Activated naive CD8-positive, alpha-beta T cell treated with anti-CD3 and anti-CD28 coated beads, Interleukin-2, amount 10 ng/mL, durations not matched to agents 7 days and 5 days (primary cell): ENCODE data around the gene PI16. TPM values are rescaled to one million over a fixed set of nuclear protein-coding genes. Genes with fewer than 3 reads are reported as not detected.

Source experiments
- ATAC-seq: fragments of 150-1000 bp; cut with Tn5 transposase; one replicate; pipeline ENCODE4 v1.10.0; 2021; ENCODE audit warnings: low read depth, moderate library complexity
- POLR2A ChIA-PET: fragments of 350-600 bp; sonication (Branson Sonifier 250); formaldehyde crosslinking; loops from one replicate; lab custom pipeline; 2021; ENCODE audit warnings: antibody characterized with exemption; lab: Charles Lee
- DNase-seq: peaks from one replicate; pipeline ENCODE4 v3.0.0; 2021
- H3K27ac Mint-ChIP-seq: one replicate; pipeline ENCODE4 v1.8.0; 2022; ENCODE audit warnings: mild to moderate bottlenecking, mixed read lengths
- H3K27me3 Mint-ChIP-seq: one replicate; pipeline ENCODE4 v1.8.0; 2022; ENCODE audit warnings: mild to moderate bottlenecking, moderate library complexity, mixed read lengths
- H3K36me3 Mint-ChIP-seq: one replicate; pipeline ENCODE4 v1.8.0; 2021; ENCODE audit warnings: mild to moderate bottlenecking, mixed read lengths
- H3K4me1 Mint-ChIP-seq: one replicate; pipeline ENCODE4 v1.8.0; 2021; ENCODE audit warnings: mixed read lengths
- H3K4me3 Mint-ChIP-seq: one replicate; pipeline ENCODE4 v1.8.0; 2022; ENCODE audit warnings: mild to moderate bottlenecking, moderate library complexity, mixed read lengths
- H3K9me3 Mint-ChIP-seq: one replicate; pipeline ENCODE4 v1.8.0; 2021; ENCODE audit warnings: mixed read lengths
- total RNA-seq, 2 experiments: library from RNA; stranded (reverse); gene quantifications; one replicate each; pipeline ENCODE4 v1.2.3, GENCODE V29; 2021

PI16 gene
- total RNA-seq, 2 experiments from 2014 or later: 0.37 to 0.86 TPM

GRCh38 chr6:36976509-36976908, 22.0 kb downstream of the PI16 start:
- ATAC-seq (no peak), DNase-seq (no peak)
- no peak overlapping the region for H3K4me3 Mint-ChIP-seq
- peaks cover 14% of the 10 kb centered on the region for H3K4me1 Mint-ChIP-seq
- H3K27me3 Mint-ChIP-seq: no peaks in the 10 kb centered on the region
- no peak overlapping the region for H3K27ac Mint-ChIP-seq
- H3K9me3 Mint-ChIP-seq: no peaks in the 10 kb centered on the region
- H3K36me3 Mint-ChIP-seq: peaks cover 18% of the 10 kb centered on the region
- POLR2A ChIA-PET: interaction anchor here (2.7 kb wide), 1 partner anchor 10 kb away, joined by 9 read pairs; the partner anchor contains the start of gene MTCH1

- Mint-ChIP-seq H3K9me3 (no peaks in the 10 kb centered on the region), H3K4me3 (no peak overlapping the region), H3K36me3 (peaks cover 15% of the 10 kb centered on the region), H3K27me3 (no peaks in the 10 kb centered on the region), H3K4me1 (peaks cover 15% of the 10 kb centered on the region), H3K27ac (no peak overlapping the region)
- POLR2A ChIA-PET: interaction anchor here (2.7 kb wide), 1 partner anchor 9 kb away, joined by 9 read pairs; the partner anchor contains the start of gene MTCH1
- no peak for ATAC-seq
- DNase-seq: no peak
Measured at GRCh38 chr6:36976931-36977330, 22.4 kb downstream of the PI16 start.

- no peaks in the 10 kb centered on the region for H3K9me3 Mint-ChIP-seq
- no peak overlapping the region for H3K4me3 Mint-ChIP-seq
- no peak for ATAC-seq
- H3K27me3 Mint-ChIP-seq: no peaks in the 10 kb centered on the region
- H3K4me1 Mint-ChIP-seq: peaks cover 17% of the 10 kb centered on the region
- POLR2A ChIA-PET: interaction anchor here (2.7 kb wide), 1 partner anchor 9 kb away, joined by 9 read pairs; the partner anchor contains the start of gene MTCH1
- no peak for DNase-seq
- peaks cover 13% of the 10 kb centered on the region for H3K36me3 Mint-ChIP-seq
- H3K27ac Mint-ChIP-seq: no peak overlapping the region
Measured at GRCh38 chr6:36977470-36977941, 23.0 kb downstream of the PI16 start.

GRCh38 chr6:36978421-36979346, 24.1 kb downstream of the PI16 start:
- H3K36me3 Mint-ChIP-seq: peaks cover 6% of the 10 kb centered on the region
- POLR2A ChIA-PET: interaction anchor here (0.6 to 1.2 kb wide), 3 partner anchors 10 to 81 kb away, joined by 4 read pairs; no protein-coding TSS in a partner anchor
- H3K27ac Mint-ChIP-seq: no peak overlapping the region
- ATAC-seq (no peak), DNase-seq (no peak)
- H3K4me3 Mint-ChIP-seq: no peak overlapping the region
- H3K9me3 Mint-ChIP-seq: no peaks in the 10 kb centered on the region
- peaks cover 17% of the 10 kb centered on the region for H3K4me1 Mint-ChIP-seq
- no peaks in the 10 kb centered on the region for H3K27me3 Mint-ChIP-seq

- peak overlapping the region; percentile 28 for H3K27ac Mint-ChIP-seq
- ATAC-seq (peak; percentile 75), DNase-seq (no peak)
- peaks cover 17% of the 10 kb centered on the region for H3K4me1 Mint-ChIP-seq
- POLR2A ChIA-PET: interaction anchor here (1.1 to 1.2 kb wide), 2 partner anchors 9 to 13 kb away, joined by 4 read pairs; no protein-coding TSS in a partner anchor
- no peaks in the 10 kb centered on the region for H3K27me3 Mint-ChIP-seq
- H3K9me3 Mint-ChIP-seq: no peaks in the 10 kb centered on the region
- no peak overlapping the region for H3K4me3 Mint-ChIP-seq
- H3K36me3 Mint-ChIP-seq: peaks cover 6% of the 10 kb centered on the region
Measured at GRCh38 chr6:36979347-36979742, 24.8 kb downstream of the PI16 start.

GRCh38 chr6:36980129-36980528, 25.6 kb downstream of the PI16 start:
- Mint-ChIP-seq H3K9me3 (no peaks in the 10 kb centered on the region), H3K27me3 (no peaks in the 10 kb centered on the region), H3K4me3 (no peak overlapping the region), H3K4me1 (peaks cover 17% of the 10 kb centered on the region), H3K36me3 (peaks cover 6% of the 10 kb centered on the region), H3K27ac (no peak overlapping the region)
- no peak for ATAC-seq
- POLR2A ChIA-PET: interaction anchor here (1.2 kb wide), 1 partner anchor 9 kb away, joined by 4 read pairs; no protein-coding TSS in a partner anchor
- DNase-seq: no peak

- H3K27ac Mint-ChIP-seq: no peak overlapping the region
- ATAC-seq (no peak), DNase-seq (no peak)
- no peaks in the 10 kb centered on the region for H3K27me3 Mint-ChIP-seq
- no peak overlapping the region for H3K4me3 Mint-ChIP-seq
- H3K36me3 Mint-ChIP-seq: peaks cover 6% of the 10 kb centered on the region
- no peaks in the 10 kb centered on the region for H3K9me3 Mint-ChIP-seq
- H3K4me1 Mint-ChIP-seq: peaks cover 17% of the 10 kb centered on the region
- POLR2A ChIA-PET: interaction anchor here (0.8 kb wide), 1 partner anchor 37 kb away, joined by 3 read pairs; no protein-coding TSS in a partner anchor
Measured at GRCh38 chr6:36980876-36981619, 26.5 kb downstream of the PI16 start.

- POLR2A ChIA-PET: no interaction called here
- peaks cover 4% of the 10 kb centered on the region for H3K36me3 Mint-ChIP-seq
- ATAC-seq (no peak), DNase-seq (no peak)
- H3K27me3 Mint-ChIP-seq: peaks cover 2% of the 10 kb centered on the region
- peaks cover 28% of the 10 kb centered on the region for H3K4me1 Mint-ChIP-seq
- no peak overlapping the region for H3K27ac Mint-ChIP-seq
- H3K9me3 Mint-ChIP-seq: no peaks in the 10 kb centered on the region
- H3K4me3 Mint-ChIP-seq: no peak overlapping the region
Measured at GRCh38 chr6:36983538-36983937, 29.0 kb downstream of the PI16 start.

GRCh38 chr6:36984581-36985416, 30.3 kb downstream of the PI16 start:
- Mint-ChIP-seq H3K36me3 (peaks cover 3% of the 10 kb centered on the region), H3K27ac (no peak overlapping the region), H3K27me3 (peaks cover 2% of the 10 kb centered on the region), H3K4me3 (no peak overlapping the region), H3K9me3 (no peaks in the 10 kb centered on the region), H3K4me1 (peaks cover 21% of the 10 kb centered on the region)
- POLR2A ChIA-PET: interaction anchor here (0.6 to 1.5 kb wide), 8 partner anchors 30 to 304 kb away, joined by 3 to 17 read pairs (median 4); partner anchors contain the start of gene PPIL1
- no peak for ATAC-seq
- DNase-seq: no peak

- H3K4me1 Mint-ChIP-seq: peaks cover 20% of the 10 kb centered on the region
- peaks cover 3% of the 10 kb centered on the region for H3K36me3 Mint-ChIP-seq
- H3K27ac Mint-ChIP-seq: no peak overlapping the region
- H3K4me3 Mint-ChIP-seq: no peak overlapping the region
- POLR2A ChIA-PET: interaction anchor here (0.8 to 1.7 kb wide), 25 partner anchors 9 to 447 kb away, joined by 3 to 17 read pairs (median 5); partner anchors contain the start of genes C6orf89, CMTR1, FGD2 and PPIL1
- no peaks in the 10 kb centered on the region for H3K9me3 Mint-ChIP-seq
- DNase-seq (no peak), ATAC-seq (no peak)
- H3K27me3 Mint-ChIP-seq: peaks cover 4% of the 10 kb centered on the region
Measured at GRCh38 chr6:36985417-36985807, 30.9 kb downstream of the PI16 start.

- H3K27me3 Mint-ChIP-seq: peaks cover 9% of the 10 kb centered on the region
- H3K27ac Mint-ChIP-seq: peak within 1 kb of the TSS; percentile 97
- ATAC-seq (peak; percentile 89), DNase-seq (peak; percentile 97)
- peaks cover 17% of the 10 kb centered on the region for H3K4me1 Mint-ChIP-seq
- POLR2A ChIA-PET: interaction anchor here (0.6 to 1.7 kb wide), 30 partner anchors 9 to 447 kb away, joined by 3 to 17 read pairs (median 4); partner anchors contain the start of genes C6orf89, CMTR1, FGD2 and PI16
- H3K36me3 Mint-ChIP-seq: peaks cover 1% of the 10 kb centered on the region
- peak within 1 kb of the TSS; percentile 97 for H3K4me3 Mint-ChIP-seq
- H3K9me3 Mint-ChIP-seq: no peaks in the 10 kb centered on the region
Measured at GRCh38 chr6:36985808-36986703, 31.5 kb downstream of the PI16 start, which contains the start of gene MTCH1. Gene MTCH1 (minus strand): TSS chr6:36986196. CDS start chr6:36986173, 23 bp downstream.
